GM12865 (cell line): ENCODE measurements around the gene SIRPD.

Experiments used
- DNase-seq: peaks from one replicate; pipeline ENCODE4 v3.0.0; 2010; ENCODE audit warnings: low read depth
- H3K4me3 ChIP-seq: 2 replicates; pipeline ENCODE4 v1.5.1; 2011; ENCODE audit warnings: mild to moderate bottlenecking, low read depth, low read length, control low read depth
- TF ChIP-seq, protein P1 (sequence below): IDR thresholded peaks from 2 replicates; pipeline ENCODE4 v1.5.1; 2011; ENCODE audit warnings: low read length, control low read depth, low read depth, inconsistent platforms; ENCODE audit not compliant: insufficient read depth; ENCODE audit errors: missing control alignments

The SIRPD gene

DNA sequence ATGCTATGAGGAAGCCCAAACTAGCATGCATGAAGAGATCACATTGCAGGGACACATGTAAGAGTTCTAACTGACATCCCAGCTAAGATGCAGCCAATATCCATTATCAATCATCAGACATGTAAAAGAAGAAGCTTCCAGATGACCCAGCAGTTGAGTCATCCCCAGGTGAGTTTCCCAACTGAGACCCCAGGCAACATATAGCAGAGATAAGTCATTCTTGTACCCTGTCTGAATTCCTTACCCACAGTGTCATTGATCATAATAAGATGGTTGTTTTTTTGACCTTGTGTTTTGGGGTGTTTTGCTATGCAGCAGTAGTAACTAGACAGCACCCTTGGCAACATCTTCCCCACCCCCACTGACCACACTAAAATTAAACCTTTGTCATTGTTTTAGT lies 18.9 kb downstream of the SIRPD start:
- TF ChIP-seq, protein P1, sequence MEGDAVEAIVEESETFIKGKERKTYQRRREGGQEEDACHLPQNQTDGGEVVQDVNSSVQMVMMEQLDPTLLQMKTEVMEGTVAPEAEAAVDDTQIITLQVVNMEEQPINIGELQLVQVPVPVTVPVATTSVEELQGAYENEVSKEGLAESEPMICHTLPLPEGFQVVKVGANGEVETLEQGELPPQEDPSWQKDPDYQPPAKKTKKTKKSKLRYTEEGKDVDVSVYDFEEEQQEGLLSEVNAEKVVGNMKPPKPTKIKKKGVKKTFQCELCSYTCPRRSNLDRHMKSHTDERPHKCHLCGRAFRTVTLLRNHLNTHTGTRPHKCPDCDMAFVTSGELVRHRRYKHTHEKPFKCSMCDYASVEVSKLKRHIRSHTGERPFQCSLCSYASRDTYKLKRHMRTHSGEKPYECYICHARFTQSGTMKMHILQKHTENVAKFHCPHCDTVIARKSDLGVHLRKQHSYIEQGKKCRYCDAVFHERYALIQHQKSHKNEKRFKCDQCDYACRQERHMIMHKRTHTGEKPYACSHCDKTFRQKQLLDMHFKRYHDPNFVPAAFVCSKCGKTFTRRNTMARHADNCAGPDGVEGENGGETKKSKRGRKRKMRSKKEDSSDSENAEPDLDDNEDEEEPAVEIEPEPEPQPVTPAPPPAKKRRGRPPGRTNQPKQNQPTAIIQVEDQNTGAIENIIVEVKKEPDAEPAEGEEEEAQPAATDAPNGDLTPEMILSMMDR: no peak
- DNase-seq: no peak
- no peak overlapping the region for H3K4me3 ChIP-seq

GRCh38 chr20:1537731-1538058 lies 19.8 kb downstream of the SIRPD start:
- TF ChIP-seq, protein P1: no peak
- no peak overlapping the region for H3K4me3 ChIP-seq
- DNase-seq: peak; percentile 48

DNA sequence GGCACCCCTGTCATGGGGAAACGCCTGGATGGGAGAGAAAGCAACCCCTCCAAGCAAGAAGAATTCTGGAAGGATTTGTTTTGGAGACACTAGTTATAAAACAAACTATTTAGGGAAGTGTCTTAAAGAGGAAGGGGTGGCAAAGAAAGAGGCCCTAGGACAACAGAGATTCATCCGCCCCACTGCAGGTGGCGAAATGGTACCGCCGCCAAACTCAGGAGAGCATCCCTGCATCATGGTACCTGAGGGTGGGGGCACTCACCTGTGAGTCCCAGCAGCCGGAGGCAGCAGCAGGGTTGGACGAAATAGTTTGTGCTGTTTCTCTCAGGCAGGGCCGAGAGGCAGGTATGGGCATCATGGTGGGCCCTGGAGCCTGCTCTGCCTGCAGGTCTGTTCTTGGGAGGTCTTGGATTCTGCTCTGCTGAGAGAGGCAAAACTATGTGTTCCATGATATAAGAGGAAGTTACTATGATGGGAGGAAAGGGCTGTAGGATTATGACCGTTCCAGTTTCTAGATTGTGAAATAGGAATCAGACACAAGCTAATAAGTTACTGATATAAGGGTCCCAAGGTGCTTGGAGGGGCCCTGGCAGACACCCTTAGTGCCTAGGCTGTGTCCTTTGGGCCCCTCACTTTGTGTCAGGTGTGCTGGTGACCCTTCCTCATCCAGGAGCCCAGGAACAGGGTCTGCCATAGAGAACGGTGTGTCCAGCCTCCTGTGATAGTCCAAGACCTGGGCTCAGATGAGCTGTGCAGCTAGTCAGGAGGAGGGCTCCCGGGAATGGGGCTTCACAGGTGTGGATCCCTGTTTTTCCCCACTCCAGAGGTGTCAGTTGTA lies 20.4 kb downstream of the SIRPD start:
- no peak overlapping the region for H3K4me3 ChIP-seq
- TF ChIP-seq, protein P1: no peak
- DNase-seq: no peak

DNA sequence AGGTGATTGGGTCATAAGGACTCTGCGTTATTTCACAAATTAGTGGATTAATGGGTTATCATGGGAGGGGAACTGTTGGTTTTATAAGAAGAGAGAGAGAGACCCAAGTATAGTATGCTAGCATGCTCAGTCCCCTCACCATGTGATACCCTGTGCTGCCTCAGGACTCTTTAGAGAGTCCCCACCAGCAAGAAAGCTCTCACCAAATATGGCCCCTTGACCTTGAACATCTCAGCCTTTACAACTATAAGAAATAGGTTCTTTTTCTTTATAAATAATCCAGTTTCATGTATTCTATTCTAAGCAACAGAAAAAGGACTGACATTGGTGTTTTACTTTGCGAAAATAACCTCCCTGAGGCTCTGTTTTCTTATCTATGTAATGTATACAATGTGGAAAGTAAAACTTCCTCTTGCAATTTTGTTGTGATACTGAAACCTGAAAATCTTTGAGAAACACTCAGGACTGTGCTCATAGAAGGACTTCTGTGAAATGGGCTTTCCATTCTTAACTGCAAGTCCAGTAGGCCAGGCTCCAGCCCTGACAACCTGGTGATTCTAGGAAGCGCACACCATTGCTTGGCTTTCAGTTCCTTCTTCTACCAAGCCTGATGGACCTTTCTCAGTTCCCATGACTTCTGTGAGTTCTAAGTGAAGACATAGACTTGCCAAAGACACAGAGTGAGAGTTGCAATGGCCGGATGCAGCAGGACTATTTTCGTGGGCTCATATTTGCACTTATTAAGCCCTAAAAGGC lies 21.9 kb downstream of the SIRPD start:
- TF ChIP-seq, protein P1: no peak
- H3K4me3 ChIP-seq: no peak overlapping the region
- DNase-seq: peak; percentile 96

GRCh38 chr20:1534526-1534925 lies 23.0 kb downstream of the SIRPD start:
- DNase-seq: no peak
- TF ChIP-seq, protein P1: no peak
- H3K4me3 ChIP-seq: no peak overlapping the region

- no peak overlapping the region for H3K4me3 ChIP-seq
- TF ChIP-seq, protein P1: no peak
- no peak for DNase-seq
Observed at GRCh38 chr20:1533059-1533458, 24.4 kb downstream of the SIRPD start.
